Skeletal muscle tissue (tissue), 4 donors: Measurements from ENCODE around the gene C14orf119. TPM values are rescaled to one million over a fixed set of nuclear protein-coding genes. Genes with fewer than 3 reads are reported as not detected.
A peak's percentile ranks its signal among the peaks of the same experiment; 100 is the strongest.

Source experiments
- H3K27ac ChIP-seq: one replicate; pipeline ENCODE4 v1.7.0; 2013; ENCODE audit warnings: mild to moderate bottlenecking, low read depth, low read length, inconsistent platforms
- H3K27me3 ChIP-seq, 3 donors: one replicate each; pipeline ENCODE4 v1.7.0; 2013; ENCODE audit warnings: low read length in 3 of 3; ENCODE audit not compliant: control insufficient read depth in 3 of 3, insufficient read depth in 3 of 3
- H3K36me3 ChIP-seq, 3 donors: one replicate each; pipeline ENCODE4 v1.7.0; 2013; ENCODE audit warnings: low read length in 3 of 3; ENCODE audit not compliant: control insufficient read depth in 3 of 3, insufficient read depth in 3 of 3
- H3K4me1 ChIP-seq, 3 donors: one replicate each; pipeline ENCODE4 v1.7.0; 2013; ENCODE audit warnings: low read length in 3 of 3, mild to moderate bottlenecking in 3 of 3; ENCODE audit not compliant: control insufficient read depth in 3 of 3, insufficient read depth in 3 of 3
- H3K4me3 ChIP-seq, 3 donors: one replicate each; pipeline ENCODE4 v1.7.0; 2013; ENCODE audit warnings: low read length in 3 of 3
- H3K9ac ChIP-seq, 3 donors: one replicate each; pipeline ENCODE4 v1.7.0; 2013; ENCODE audit warnings: low read length in 3 of 3, mild to moderate bottlenecking in 3 of 3, moderate library complexity in 2 of 3, low read depth in 1 of 3
- H3K9me3 ChIP-seq, 3 donors: one replicate each; pipeline ENCODE4 v1.7.0; 2013; ENCODE audit warnings: low read length in 3 of 3; ENCODE audit not compliant: control insufficient read depth in 3 of 3
- total RNA-seq: library from RNA; depleted of rRNA; stranded (reverse); fragments of >200 nt; gene quantifications from one replicate; pipeline ENCODE4 v1.2.3, GENCODE V29; 2014
- donor health status: Osteomylitis.

The C14orf119 gene
- total RNA-seq, 1 donor from 2014 or later: 24.5 TPM

GRCh38 chr14:23143911-23144310, 48.6 kb downstream of the C14orf119 start:
- no peaks in the 10 kb centered on the region for H3K27me3 ChIP-seq
- H3K9me3 ChIP-seq: no peaks in the 10 kb centered on the region
- H3K4me3 ChIP-seq: no peak overlapping the region
- no peak overlapping the region for H3K9ac ChIP-seq
- no peak overlapping the region for H3K27ac ChIP-seq
- peaks cover 40 to 55% (median 43%) of the 10 kb centered on the region in 3 donors for H3K4me1 ChIP-seq
- H3K36me3 ChIP-seq: peaks cover 15 to 29% (median 21%) of the 10 kb centered on the region in 3 donors

DNA sequence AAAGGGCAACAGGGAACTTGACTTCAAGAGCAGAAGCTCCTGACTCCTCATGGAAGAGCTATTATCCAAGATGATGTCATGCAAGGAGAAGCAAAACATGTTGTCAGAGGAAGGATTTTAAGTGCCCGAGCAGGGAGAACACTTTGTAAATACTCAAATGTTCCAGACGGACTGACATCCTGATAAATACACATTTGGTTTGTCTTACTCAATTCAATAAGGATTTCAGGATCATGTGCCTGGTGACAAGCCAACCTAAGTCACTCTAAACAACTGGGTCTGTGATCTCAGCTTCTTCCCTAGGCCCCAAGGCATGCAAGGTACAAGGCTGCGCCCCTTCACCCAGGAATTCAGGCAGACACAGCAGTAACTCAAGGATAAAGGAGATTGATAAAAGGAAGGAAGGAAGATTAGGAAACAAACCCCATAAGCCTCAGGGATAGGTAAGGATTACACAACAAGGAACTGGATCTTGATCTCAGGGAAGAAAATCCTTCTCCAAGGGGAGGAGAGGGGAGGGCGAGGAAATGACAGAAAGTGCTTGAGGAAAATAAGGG, 50.6 kb downstream of the C14orf119 start:
- Histone ChIP-seq H3K9ac (peak overlapping the region in 1 of 3 donors; percentile 9), H3K27ac (peak overlapping the region; percentile 71), H3K4me3 (peak overlapping the region in 1 of 3 donors; percentile 11), H3K36me3 (peaks cover 0 to 9% (median 6%) of the 10 kb centered on the region in 3 donors), H3K4me1 (peaks cover 48 to 74% (median 58%) of the 10 kb centered on the region in 3 donors), H3K9me3 (no peaks in the 10 kb centered on the region), H3K27me3 (no peaks in the 10 kb centered on the region)

GRCh38 chr14:23146351-23146910, 51.1 kb downstream of the C14orf119 start:
- H3K9me3 ChIP-seq: no peaks in the 10 kb centered on the region
- H3K4me3 ChIP-seq: no peak overlapping the region
- H3K27ac ChIP-seq: peak overlapping the region; percentile 71
- H3K27me3 ChIP-seq: no peaks in the 10 kb centered on the region
- peaks cover 50 to 80% (median 64%) of the 10 kb centered on the region in 3 donors for H3K4me1 ChIP-seq
- peaks cover 0 to 9% (median 6%) of the 10 kb centered on the region in 3 donors for H3K36me3 ChIP-seq
- peak overlapping the region in 1 of 3 donors; percentile 9 for H3K9ac ChIP-seq

DNA sequence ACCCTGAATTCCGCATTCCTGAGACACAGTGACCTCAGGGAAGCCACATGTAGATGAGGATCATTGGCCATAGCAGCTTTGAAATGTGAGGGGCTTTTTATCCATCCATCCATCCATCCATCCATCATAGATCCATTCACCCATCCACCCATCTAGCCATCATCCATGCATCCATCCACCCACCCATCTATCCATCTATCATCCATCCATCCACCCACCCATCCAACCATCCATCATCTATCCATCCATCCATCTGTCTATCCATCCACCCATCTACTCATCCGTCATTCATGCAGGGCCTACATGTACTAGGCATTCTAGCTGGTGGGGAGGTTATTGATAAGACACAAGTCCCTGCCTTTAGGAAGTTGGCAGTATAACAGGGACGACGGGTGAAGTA, 51.7 kb downstream of the C14orf119 start:
- Histone ChIP-seq H3K27ac (peak overlapping the region; percentile 6), H3K9ac (no peak overlapping the region), H3K4me1 (peaks cover 46 to 80% (median 64%) of the 10 kb centered on the region in 3 donors)

DNA sequence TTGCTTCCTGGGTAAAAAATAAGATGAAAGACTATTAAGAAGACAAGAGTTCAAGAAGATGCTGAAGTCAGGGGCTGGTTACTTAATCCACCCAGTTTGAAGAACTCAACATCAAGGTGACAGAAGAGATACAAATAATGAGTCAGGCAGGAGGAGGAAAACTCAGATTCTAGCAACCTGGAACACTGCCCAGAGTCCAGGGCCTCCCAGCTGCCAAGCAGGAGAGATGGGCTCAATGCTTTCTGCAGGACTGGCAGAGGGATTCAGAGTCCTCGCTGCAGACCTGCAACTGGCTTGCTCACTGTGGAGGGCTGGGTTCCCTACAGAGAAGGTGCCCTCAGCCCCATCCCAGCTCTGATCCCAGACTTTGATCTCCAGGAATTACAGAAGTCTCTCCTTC, 52.4 kb downstream of the C14orf119 start:
- Histone ChIP-seq H3K9ac (no peak overlapping the region), H3K4me1 (peaks cover 47 to 79% (median 65%) of the 10 kb centered on the region in 3 donors), H3K27ac (peak overlapping the region; percentile 6), H3K36me3 (peaks cover 0 to 7% (median 4%) of the 10 kb centered on the region in 3 donors), H3K27me3 (no peaks in the 10 kb centered on the region), H3K9me3 (no peaks in the 10 kb centered on the region), H3K4me3 (no peak overlapping the region)

More for the DNA sequence above, 51.7 kb downstream of the C14orf119 start:
- Histone ChIP-seq H3K4me3 (no peak overlapping the region), H3K9me3 (no peaks in the 10 kb centered on the region), H3K36me3 (peaks cover 0 to 9% (median 6%) of the 10 kb centered on the region in 3 donors), H3K27me3 (no peaks in the 10 kb centered on the region)

DNA sequence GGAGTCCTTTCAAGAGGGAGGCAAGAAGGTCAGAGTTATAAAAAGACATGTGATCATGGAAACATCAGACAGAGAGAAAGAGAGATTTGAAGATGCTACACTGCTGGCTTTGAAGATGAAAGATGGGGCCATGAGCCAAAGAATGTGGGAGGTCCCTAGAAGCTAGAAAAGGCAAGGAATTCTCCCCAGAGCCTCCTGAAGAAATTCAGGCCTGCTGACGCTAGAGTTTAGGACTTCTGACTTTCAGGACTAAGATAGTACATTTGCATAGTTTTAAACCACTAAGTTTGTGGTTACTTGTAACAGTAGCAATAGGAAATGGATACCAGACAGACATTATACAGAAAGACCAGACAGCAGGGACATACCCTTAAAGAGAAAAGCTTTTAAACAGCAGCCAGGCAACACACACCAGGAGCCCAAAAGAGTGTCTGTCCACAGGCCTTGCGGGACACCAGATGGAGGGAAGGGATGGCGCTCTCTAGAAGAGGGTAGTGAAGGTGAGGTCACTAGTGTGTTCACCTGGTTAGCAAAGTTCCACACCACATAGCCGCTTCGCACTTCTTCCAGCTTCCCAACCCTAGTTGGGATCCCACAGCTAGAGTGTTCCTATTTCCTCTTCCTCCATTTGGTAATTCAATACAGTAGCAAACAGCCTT, 53.4 kb downstream of the C14orf119 start:
- Histone ChIP-seq H3K9ac (no peak overlapping the region), H3K27me3 (no peaks in the 10 kb centered on the region), H3K4me1 (peaks cover 52 to 79% (median 70%) of the 10 kb centered on the region in 3 donors), H3K27ac (peak overlapping the region; percentile 8), H3K4me3 (no peak overlapping the region), H3K36me3 (no peaks in the 10 kb centered on the region), H3K9me3 (no peaks in the 10 kb centered on the region)

DNA sequence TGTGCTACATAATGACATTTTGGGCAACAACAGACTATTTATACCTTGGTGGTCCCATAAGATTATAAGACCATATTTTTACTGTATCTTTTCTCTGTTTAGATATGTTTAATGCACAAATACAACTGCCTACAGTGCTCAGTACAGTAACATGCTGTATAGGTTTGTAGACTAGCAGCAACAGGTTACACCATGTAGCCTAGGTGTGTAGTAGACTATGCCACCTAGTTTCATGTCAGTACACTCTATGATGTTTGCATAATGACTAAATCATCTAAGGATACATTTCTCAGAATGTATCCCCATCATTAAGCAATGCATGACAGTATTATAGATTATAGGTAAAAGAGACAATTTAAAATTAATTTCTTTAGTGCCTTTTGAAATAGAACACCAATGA, 54.4 kb downstream of the C14orf119 start:
- H3K4me1 ChIP-seq: peaks cover 57 to 80% (median 70%) of the 10 kb centered on the region in 3 donors
- no peaks in the 10 kb centered on the region for H3K36me3 ChIP-seq
- no peak overlapping the region for H3K9ac ChIP-seq
- no peaks in the 10 kb centered on the region for H3K9me3 ChIP-seq
- H3K4me3 ChIP-seq: no peak overlapping the region
- H3K27me3 ChIP-seq: no peaks in the 10 kb centered on the region
- H3K27ac ChIP-seq: peak overlapping the region; percentile 8

Other genes starting within 250 kb of the C14orf119 start
- 11.0 TPM for gene LRP10, start 223.8 kb upstream of the C14orf119 start, total RNA-seq
- gene REM2, start 212.3 kb upstream of the C14orf119 start, total RNA-seq: under 0.01 TPM
- 66.8 TPM for gene RBM23, start 176.4 kb upstream of the C14orf119 start, total RNA-seq
- 60.0 TPM for gene PRMT5, start 166.1 kb upstream of the C14orf119 start, total RNA-seq
- 53.2 TPM for gene HAUS4, start 138.4 kb upstream of the C14orf119 start, total RNA-seq
- gene AJUBA, start 113.0 kb upstream of the C14orf119 start, total RNA-seq: 77.8 TPM
- gene C14orf93, start 85.4 kb upstream of the C14orf119 start, total RNA-seq: 9.9 TPM
- 183 TPM for gene PSMB5, start 60.6 kb upstream of the C14orf119 start, total RNA-seq
- gene PSMB11, start 53.3 kb upstream of the C14orf119 start, total RNA-seq: not detected
- 1.6 TPM for gene CDH24, start 38.0 kb upstream of the C14orf119 start, total RNA-seq
- 62.1 TPM for gene ACIN1, start 369 bp upstream of the C14orf119 start, total RNA-seq
- not detected for gene CIROP, start 9.5 kb downstream of the C14orf119 start, total RNA-seq
- under 0.01 TPM for gene CEBPE, start 23.8 kb downstream of the C14orf119 start, total RNA-seq
- gene SLC7A8, start 88.2 kb downstream of the C14orf119 start, total RNA-seq: 4.7 TPM
- gene RNF212B, start 142.4 kb downstream of the C14orf119 start, total RNA-seq: not detected
- 5.7 TPM for gene HOMEZ, start 190.6 kb downstream of the C14orf119 start, total RNA-seq
- 2.6 TPM for gene PPP1R3E, start 207.4 kb downstream of the C14orf119 start, total RNA-seq
- 11.0 TPM for gene BCL2L2, start 211.3 kb downstream of the C14orf119 start, total RNA-seq
- 40.7 TPM for gene PABPN1, start 226.0 kb downstream of the C14orf119 start, total RNA-seq